GM23338 (cell line): ENCODE data around the gene KRT83. TPM values are rescaled to one million over a fixed set of nuclear protein-coding genes. Genes with fewer than 3 reads are reported as not detected.

Source experiments
- ATAC-seq: fragments of 200-7000 bp; cut with Tn5 transposase; 3 replicates; pipeline ENCODE4 v1.9.1; 2020
- DNase-seq: peaks from one replicate; pipeline ENCODE4 v3.0.0-alpha.2; 2015; ENCODE audit warnings: low spot score
- H2AFZ ChIP-seq: fragments of 200-600 bp; sonication (generic); 2 replicates; pipeline ENCODE4 v1.8.0; 2016; ENCODE audit warnings: antibody characterized with exemption, mild to moderate bottlenecking, moderate library complexity
- H3F3A ChIP-seq: fragments of 200-600 bp; sonication (generic); replicated peaks from 2 replicates; pipeline ENCODE4 v1.8.0; 2017; ENCODE audit warnings: antibody characterized with exemption, mixed run types, low read depth
- H3K27ac ChIP-seq: fragments of 200-600 bp; sonication (generic); 2 replicates; pipeline ENCODE4 v1.6.1; 2016; ENCODE audit warnings: low read depth
- H3K27me3 ChIP-seq: fragments of 200-600 bp; sonication (generic); 2 replicates; pipeline ENCODE4 v1.8.0; 2016; ENCODE audit warnings: mild to moderate bottlenecking, mixed run types, moderate library complexity; ENCODE audit not compliant: insufficient read depth
- H3K36me3 ChIP-seq: fragments of 200-600 bp; sonication (generic); 2 replicates; pipeline ENCODE4 v1.8.0; 2016; ENCODE audit warnings: mild to moderate bottlenecking; ENCODE audit not compliant: insufficient read depth
- H3K4me1 ChIP-seq: fragments of 200-600 bp; sonication (generic); 2 replicates; pipeline ENCODE4 v1.8.0; 2016; ENCODE audit warnings: mild to moderate bottlenecking, moderate library complexity; ENCODE audit not compliant: insufficient read depth
- H3K4me2 ChIP-seq: fragments of 200-600 bp; sonication (generic); 2 replicates; pipeline ENCODE4 v1.7.1; 2017; ENCODE audit warnings: mixed run types
- H3K4me3 ChIP-seq: fragments of 200-600 bp; sonication (generic); 2 replicates; pipeline ENCODE4 v1.6.1; 2016; ENCODE audit warnings: mixed run types
- H3K79me2 ChIP-seq: fragments of 200-600 bp; sonication (generic); replicated peaks from 2 replicates; pipeline ENCODE4 v1.8.0; 2017; ENCODE audit warnings: mild to moderate bottlenecking; ENCODE audit not compliant: insufficient read depth
- H3K9me2 ChIP-seq: fragments of 200-600 bp; sonication (generic); 2 replicates; pipeline ENCODE4 v1.8.0; 2017; ENCODE audit not compliant: insufficient read depth
- H4K20me1 ChIP-seq: fragments of 200-600 bp; sonication (generic); replicated peaks from 2 replicates; pipeline ENCODE4 v1.8.0; 2017; ENCODE audit warnings: mild to moderate bottlenecking; ENCODE audit not compliant: insufficient read depth
- H3K27ac Mint-ChIP-seq: 2 replicates; pipeline ENCODE4 v1.8.0; 2020; ENCODE audit warnings: inconsistent platforms, mild to moderate bottlenecking, moderate library complexity, mixed read lengths
- H3K27me3 Mint-ChIP-seq: 3 replicates; pipeline ENCODE4 v1.8.0; 2022; ENCODE audit warnings: low read depth, mild to moderate bottlenecking, moderate library complexity, mixed read lengths, inconsistent platforms; ENCODE audit not compliant: insufficient read depth, poor library complexity
- H3K36me3 Mint-ChIP-seq: 3 replicates; pipeline ENCODE4 v1.8.0; 2021; ENCODE audit warnings: low read depth, mild to moderate bottlenecking, inconsistent platforms, moderate library complexity, mixed read lengths
- H3K4me1 Mint-ChIP-seq: 3 replicates; pipeline ENCODE4 v1.8.0; 2020; ENCODE audit warnings: mild to moderate bottlenecking, inconsistent platforms, mixed read lengths
- H3K4me3 Mint-ChIP-seq: 3 replicates; pipeline ENCODE4 v1.8.0; 2021; ENCODE audit warnings: moderate library complexity, mild to moderate bottlenecking, inconsistent platforms, mixed read lengths
- H3K9me3 Mint-ChIP-seq: 3 replicates; pipeline ENCODE4 v1.8.0; 2020; ENCODE audit warnings: moderate library complexity, mild to moderate bottlenecking, inconsistent platforms, mixed read lengths
- CREB1 ChIP-seq: fragments of 250-450 bp; sonication (Bioruptor Pico); IDR thresholded peaks from 2 replicates; pipeline ENCODE4 v1.5.0; 2020; ENCODE audit warnings: low read depth, mild to moderate bottlenecking, moderate library complexity
- EZH2 ChIP-seq: fragments of 200-600 bp; sonication (generic); IDR thresholded peaks from one replicate; pipeline ENCODE4 v1.8.0; 2017; ENCODE audit warnings: antibody characterized with exemption, mild to moderate bottlenecking, low read depth; ENCODE audit not compliant: unreplicated experiment
- EZH2phosphoT487 ChIP-seq: fragments of 200-600 bp; sonication (generic); IDR thresholded peaks from one replicate; pipeline ENCODE4 v1.8.1; 2018; ENCODE audit warnings: antibody characterized with exemption; ENCODE audit not compliant: unreplicated experiment
- JUNB ChIP-seq: IDR thresholded peaks from one replicate; pipeline ENCODE4 v1.6.1; 2016; ENCODE audit warnings: antibody characterized with exemption; ENCODE audit not compliant: unreplicated experiment
- NANOG ChIP-seq: IDR thresholded peaks from 2 replicates; pipeline ENCODE4 v1.6.1; 2016; ENCODE audit warnings: antibody characterized with exemption, borderline replicate concordance
- POLR2AphosphoS5 ChIP-seq: IDR thresholded peaks from 2 replicates; pipeline ENCODE4 v1.6.1; 2016; ENCODE audit warnings: antibody characterized with exemption, low read depth
- STAT1 ChIP-seq: IDR thresholded peaks from one replicate; pipeline ENCODE4 v1.6.1; 2016; ENCODE audit warnings: antibody characterized with exemption; ENCODE audit not compliant: unreplicated experiment
- ZNF114 ChIP-seq: fragments of 250-450 bp; sonication (Bioruptor Pico); IDR thresholded peaks from 2 replicates; pipeline ENCODE4 v1.5.0; 2020; ENCODE audit warnings: mild to moderate bottlenecking, moderate library complexity
- ZNF331 ChIP-seq: fragments of 250-450 bp; sonication (Bioruptor Pico); IDR thresholded peaks from 2 replicates; pipeline ENCODE4 v1.5.0; 2020; ENCODE audit warnings: low read depth, mild to moderate bottlenecking, moderate library complexity
- polyA plus RNA-seq: library from polyadenylated mRNA; unstranded; fragments of >200 nt; fragmentation: Nextera tagmentation; extraction: Ambion mirVana; gene quantifications from 2 replicates; pipeline ENCODE4 v1.2.1, GENCODE V29; 2016
- total RNA-seq: library from RNA; depleted of rRNA; stranded (reverse); fragments of >200 nt; shearing (Covaris generic); gene quantifications from 2 replicates; pipeline ENCODE4 v1.2.3, GENCODE V29; 2014
- TF ChIP-seq, protein P1 (sequence below): fragments of 250-450 bp; sonication (Bioruptor Pico); IDR thresholded peaks from 2 replicates; pipeline ENCODE4 v1.5.0; 2020; ENCODE audit warnings: mild to moderate bottlenecking, moderate library complexity
- TF ChIP-seq, protein P2 (sequence below), 2 experiments: fragments of 200-600 bp in 1 of 2; sonication (generic) in 1 of 2; conservative IDR thresholded peaks; 2 replicates each; pipeline versions ENCODE4 v1.5.1 to v1.6.1; 2016 to 2017; ENCODE audit warnings: antibody characterized with exemption in 2 of 2, low read depth in 2 of 2, mild to moderate bottlenecking in 2 of 2, moderate library complexity in 1 of 2
- TF ChIP-seq, protein P3 (sequence below): IDR thresholded peaks from one replicate; pipeline ENCODE4 v1.6.1; 2018; ENCODE audit warnings: antibody characterized with exemption; ENCODE audit not compliant: unreplicated experiment
- TF ChIP-seq, protein P4 (sequence below): IDR thresholded peaks from 2 replicates; pipeline ENCODE4 v1.6.1; 2016; ENCODE audit warnings: antibody characterized with exemption

Gene KRT83
- total and polyA plus RNA-seq, 2 experiments from 2014 or later, result not detected

DNA sequence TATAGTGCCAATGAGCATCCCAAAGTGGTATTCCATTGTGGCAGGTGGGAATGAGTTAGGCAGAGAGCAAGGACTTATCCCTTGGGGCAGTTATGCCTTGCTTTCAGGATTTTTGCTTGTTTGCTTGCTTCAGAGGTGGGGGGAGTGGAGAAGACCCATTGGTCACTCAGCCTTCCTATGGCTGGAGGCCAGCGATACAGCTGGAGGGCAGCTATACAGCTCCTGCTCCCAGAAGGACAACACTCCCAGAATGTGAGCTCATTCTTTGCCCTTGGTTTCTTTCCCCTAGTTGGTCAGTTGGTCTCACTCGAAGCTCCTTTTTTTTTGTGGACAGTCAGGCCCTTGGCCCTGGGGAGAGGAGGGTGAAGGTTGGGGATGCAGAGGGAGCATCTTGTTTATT lies 14.5 kb downstream of the KRT83 start:
- no peaks in the 10 kb centered on the region; the same call in 2 of the 3 replicates for H3K36me3 Mint-ChIP-seq
- peaks cover 46% of the 10 kb centered on the region for H3K27me3 ChIP-seq
- no peaks in the 10 kb centered on the region for H3K36me3 ChIP-seq
- no peak for ATAC-seq
- H3K79me2 ChIP-seq, result no peaks in the 10 kb centered on the region
- no peak for DNase-seq
- no peak overlapping the region for H2AFZ ChIP-seq
- peaks cover 7% of the 10 kb centered on the region for H3K4me1 ChIP-seq
- no peaks in the 10 kb centered on the region for H3K9me2 ChIP-seq
- peaks cover 16% of the 10 kb centered on the region for H3K4me1 Mint-ChIP-seq
- no peaks in the 10 kb centered on the region for H3F3A ChIP-seq
- H3K4me2 ChIP-seq, result no peak overlapping the region
- H3K27ac Mint-ChIP-seq, result no peak overlapping the region
- TF ChIP-seq, protein P1, sequence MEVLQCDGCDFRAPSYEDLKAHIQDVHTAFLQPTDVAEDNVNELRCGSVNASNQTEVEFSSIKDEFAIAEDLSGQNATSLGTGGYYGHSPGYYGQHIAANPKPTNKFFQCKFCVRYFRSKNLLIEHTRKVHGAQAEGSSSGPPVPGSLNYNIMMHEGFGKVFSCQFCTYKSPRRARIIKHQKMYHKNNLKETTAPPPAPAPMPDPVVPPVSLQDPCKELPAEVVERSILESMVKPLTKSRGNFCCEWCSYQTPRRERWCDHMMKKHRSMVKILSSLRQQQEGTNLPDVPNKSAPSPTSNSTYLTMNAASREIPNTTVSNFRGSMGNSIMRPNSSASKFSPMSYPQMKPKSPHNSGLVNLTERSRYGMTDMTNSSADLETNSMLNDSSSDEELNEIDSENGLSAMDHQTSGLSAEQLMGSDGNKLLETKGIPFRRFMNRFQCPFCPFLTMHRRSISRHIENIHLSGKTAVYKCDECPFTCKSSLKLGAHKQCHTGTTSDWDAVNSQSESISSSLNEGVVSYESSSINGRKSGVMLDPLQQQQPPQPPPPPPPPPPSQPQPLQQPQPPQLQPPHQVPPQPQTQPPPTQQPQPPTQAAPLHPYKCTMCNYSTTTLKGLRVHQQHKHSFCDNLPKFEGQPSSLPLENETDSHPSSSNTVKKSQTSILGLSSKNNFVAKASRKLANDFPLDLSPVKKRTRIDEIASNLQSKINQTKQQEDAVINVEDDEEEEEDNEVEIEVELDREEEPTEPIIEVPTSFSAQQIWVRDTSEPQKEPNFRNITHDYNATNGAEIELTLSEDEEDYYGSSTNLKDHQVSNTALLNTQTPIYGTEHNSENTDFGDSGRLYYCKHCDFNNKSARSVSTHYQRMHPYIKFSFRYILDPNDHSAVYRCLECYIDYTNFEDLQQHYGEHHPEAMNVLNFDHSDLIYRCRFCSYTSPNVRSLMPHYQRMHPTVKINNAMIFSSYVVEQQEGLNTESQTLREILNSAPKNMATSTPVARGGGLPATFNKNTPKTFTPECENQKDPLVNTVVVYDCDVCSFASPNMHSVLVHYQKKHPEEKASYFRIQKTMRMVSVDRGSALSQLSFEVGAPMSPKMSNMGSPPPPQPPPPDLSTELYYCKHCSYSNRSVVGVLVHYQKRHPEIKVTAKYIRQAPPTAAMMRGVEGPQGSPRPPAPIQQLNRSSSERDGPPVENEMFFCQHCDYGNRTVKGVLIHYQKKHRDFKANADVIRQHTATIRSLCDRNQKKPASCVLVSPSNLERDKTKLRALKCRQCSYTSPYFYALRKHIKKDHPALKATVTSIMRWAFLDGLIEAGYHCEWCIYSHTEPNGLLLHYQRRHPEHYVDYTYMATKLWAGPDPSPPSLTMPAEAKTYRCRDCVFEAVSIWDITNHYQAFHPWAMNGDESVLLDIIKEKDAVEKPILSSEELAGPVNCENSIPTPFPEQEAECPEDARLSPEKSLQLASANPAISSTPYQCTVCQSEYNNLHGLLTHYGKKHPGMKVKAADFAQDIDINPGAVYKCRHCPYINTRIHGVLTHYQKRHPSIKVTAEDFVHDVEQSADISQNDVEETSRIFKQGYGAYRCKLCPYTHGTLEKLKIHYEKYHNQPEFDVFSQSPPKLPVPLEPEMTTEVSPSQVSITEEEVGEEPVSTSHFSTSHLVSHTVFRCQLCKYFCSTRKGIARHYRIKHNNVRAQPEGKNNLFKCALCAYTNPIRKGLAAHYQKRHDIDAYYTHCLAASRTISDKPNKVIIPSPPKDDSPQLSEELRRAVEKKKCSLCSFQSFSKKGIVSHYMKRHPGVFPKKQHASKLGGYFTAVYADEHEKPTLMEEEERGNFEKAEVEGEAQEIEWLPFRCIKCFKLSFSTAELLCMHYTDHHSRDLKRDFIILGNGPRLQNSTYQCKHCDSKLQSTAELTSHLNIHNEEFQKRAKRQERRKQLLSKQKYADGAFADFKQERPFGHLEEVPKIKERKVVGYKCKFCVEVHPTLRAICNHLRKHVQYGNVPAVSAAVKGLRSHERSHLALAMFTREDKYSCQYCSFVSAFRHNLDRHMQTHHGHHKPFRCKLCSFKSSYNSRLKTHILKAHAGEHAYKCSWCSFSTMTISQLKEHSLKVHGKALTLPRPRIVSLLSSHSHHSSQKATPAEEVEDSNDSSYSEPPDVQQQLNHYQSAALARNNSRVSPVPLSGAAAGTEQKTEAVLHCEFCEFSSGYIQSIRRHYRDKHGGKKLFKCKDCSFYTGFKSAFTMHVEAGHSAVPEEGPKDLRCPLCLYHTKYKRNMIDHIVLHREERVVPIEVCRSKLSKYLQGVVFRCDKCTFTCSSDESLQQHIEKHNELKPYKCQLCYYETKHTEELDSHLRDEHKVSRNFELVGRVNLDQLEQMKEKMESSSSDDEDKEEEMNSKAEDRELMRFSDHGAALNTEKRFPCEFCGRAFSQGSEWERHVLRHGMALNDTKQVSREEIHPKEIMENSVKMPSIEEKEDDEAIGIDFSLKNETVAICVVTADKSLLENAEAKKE (CRISPR knock-in tag), result no peak
- no peak for TF ChIP-seq CREB1 (CRISPR knock-in tag)
- TF ChIP-seq, protein P2, sequence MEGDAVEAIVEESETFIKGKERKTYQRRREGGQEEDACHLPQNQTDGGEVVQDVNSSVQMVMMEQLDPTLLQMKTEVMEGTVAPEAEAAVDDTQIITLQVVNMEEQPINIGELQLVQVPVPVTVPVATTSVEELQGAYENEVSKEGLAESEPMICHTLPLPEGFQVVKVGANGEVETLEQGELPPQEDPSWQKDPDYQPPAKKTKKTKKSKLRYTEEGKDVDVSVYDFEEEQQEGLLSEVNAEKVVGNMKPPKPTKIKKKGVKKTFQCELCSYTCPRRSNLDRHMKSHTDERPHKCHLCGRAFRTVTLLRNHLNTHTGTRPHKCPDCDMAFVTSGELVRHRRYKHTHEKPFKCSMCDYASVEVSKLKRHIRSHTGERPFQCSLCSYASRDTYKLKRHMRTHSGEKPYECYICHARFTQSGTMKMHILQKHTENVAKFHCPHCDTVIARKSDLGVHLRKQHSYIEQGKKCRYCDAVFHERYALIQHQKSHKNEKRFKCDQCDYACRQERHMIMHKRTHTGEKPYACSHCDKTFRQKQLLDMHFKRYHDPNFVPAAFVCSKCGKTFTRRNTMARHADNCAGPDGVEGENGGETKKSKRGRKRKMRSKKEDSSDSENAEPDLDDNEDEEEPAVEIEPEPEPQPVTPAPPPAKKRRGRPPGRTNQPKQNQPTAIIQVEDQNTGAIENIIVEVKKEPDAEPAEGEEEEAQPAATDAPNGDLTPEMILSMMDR (conservative IDR thresholded peaks at IDR 0.05; ENCODE audit: low read depth in 2 of 2), result no peak
- no peak for TF ChIP-seq POLR2AphosphoS5
- TF ChIP-seq JUNB, result no peak
- TF ChIP-seq, protein P3, sequence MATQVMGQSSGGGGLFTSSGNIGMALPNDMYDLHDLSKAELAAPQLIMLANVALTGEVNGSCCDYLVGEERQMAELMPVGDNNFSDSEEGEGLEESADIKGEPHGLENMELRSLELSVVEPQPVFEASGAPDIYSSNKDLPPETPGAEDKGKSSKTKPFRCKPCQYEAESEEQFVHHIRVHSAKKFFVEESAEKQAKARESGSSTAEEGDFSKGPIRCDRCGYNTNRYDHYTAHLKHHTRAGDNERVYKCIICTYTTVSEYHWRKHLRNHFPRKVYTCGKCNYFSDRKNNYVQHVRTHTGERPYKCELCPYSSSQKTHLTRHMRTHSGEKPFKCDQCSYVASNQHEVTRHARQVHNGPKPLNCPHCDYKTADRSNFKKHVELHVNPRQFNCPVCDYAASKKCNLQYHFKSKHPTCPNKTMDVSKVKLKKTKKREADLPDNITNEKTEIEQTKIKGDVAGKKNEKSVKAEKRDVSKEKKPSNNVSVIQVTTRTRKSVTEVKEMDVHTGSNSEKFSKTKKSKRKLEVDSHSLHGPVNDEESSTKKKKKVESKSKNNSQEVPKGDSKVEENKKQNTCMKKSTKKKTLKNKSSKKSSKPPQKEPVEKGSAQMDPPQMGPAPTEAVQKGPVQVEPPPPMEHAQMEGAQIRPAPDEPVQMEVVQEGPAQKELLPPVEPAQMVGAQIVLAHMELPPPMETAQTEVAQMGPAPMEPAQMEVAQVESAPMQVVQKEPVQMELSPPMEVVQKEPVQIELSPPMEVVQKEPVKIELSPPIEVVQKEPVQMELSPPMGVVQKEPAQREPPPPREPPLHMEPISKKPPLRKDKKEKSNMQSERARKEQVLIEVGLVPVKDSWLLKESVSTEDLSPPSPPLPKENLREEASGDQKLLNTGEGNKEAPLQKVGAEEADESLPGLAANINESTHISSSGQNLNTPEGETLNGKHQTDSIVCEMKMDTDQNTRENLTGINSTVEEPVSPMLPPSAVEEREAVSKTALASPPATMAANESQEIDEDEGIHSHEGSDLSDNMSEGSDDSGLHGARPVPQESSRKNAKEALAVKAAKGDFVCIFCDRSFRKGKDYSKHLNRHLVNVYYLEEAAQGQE, result no peak
- no peak for TF ChIP-seq STAT1
- TF ChIP-seq ZNF114 (CRISPR knock-in tag), result no peak
- no peak for TF ChIP-seq EZH2
- TF ChIP-seq ZNF331 (CRISPR knock-in tag), result no peak
- TF ChIP-seq EZH2phosphoT487, result no peak
- no peak for TF ChIP-seq NANOG
- TF ChIP-seq, protein P4, sequence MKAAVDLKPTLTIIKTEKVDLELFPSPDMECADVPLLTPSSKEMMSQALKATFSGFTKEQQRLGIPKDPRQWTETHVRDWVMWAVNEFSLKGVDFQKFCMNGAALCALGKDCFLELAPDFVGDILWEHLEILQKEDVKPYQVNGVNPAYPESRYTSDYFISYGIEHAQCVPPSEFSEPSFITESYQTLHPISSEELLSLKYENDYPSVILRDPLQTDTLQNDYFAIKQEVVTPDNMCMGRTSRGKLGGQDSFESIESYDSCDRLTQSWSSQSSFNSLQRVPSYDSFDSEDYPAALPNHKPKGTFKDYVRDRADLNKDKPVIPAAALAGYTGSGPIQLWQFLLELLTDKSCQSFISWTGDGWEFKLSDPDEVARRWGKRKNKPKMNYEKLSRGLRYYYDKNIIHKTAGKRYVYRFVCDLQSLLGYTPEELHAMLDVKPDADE, result no peak
- H4K20me1 ChIP-seq, result no peaks in the 10 kb centered on the region
- peaks cover 41% of the 10 kb centered on the region for H3K27me3 Mint-ChIP-seq
- H3K9me3 Mint-ChIP-seq, result no peaks in the 10 kb centered on the region; the same call in 2 of the 3 replicates
- no peak overlapping the region for H3K4me3 ChIP-seq
- H3K4me3 Mint-ChIP-seq, result no peak overlapping the region
- no peak overlapping the region for H3K27ac ChIP-seq
